HL-60 (cell line): ENCODE results near the gene LRP8.

Experiments used
- DNase-seq, 2 experiments: peaks; one replicate each; pipeline ENCODE4 v3.0.0-alpha.2; 2010 to 2020; ENCODE audit warnings: low read depth in 1 of 2, low spot score in 1 of 2
- H3K27ac ChIP-seq: fragments of 250-450 bp; sonication (Bioruptor Pico); replicated peaks from 2 replicates; pipeline ENCODE4 v1.5.1; 2020; ENCODE audit warnings: mild to moderate bottlenecking, moderate library complexity
- H3K27me3 ChIP-seq: fragments of 250-450 bp; sonication (Bioruptor Pico); 2 replicates; pipeline ENCODE4 v1.5.1; 2021; ENCODE audit warnings: mild to moderate bottlenecking, moderate library complexity; ENCODE audit not compliant: insufficient read depth, poor library complexity, severe bottlenecking
- H3K4me3 ChIP-seq: replicated peaks from 2 replicates; pipeline ENCODE4 v1.5.1; 2011; ENCODE audit warnings: mild to moderate bottlenecking, control low read depth, low read length; ENCODE audit not compliant: insufficient read depth
- GABPA ChIP-seq: IDR thresholded peaks from 2 replicates; pipeline ENCODE4 v1.6.1; 2012; ENCODE audit warnings: low read depth
- POLR2AphosphoS5 ChIP-seq: IDR thresholded peaks from 2 replicates; pipeline ENCODE4 v1.6.1; 2012; ENCODE audit warnings: low read depth
- SPI1 ChIP-seq: IDR thresholded peaks from 2 replicates; pipeline ENCODE4 v1.6.1; 2012; ENCODE audit warnings: low read depth, mild to moderate bottlenecking, borderline replicate concordance
- TF ChIP-seq, protein P1 (sequence below): IDR thresholded peaks from 2 replicates; pipeline ENCODE4 v1.6.1; 2012; ENCODE audit warnings: low read depth; ENCODE audit not compliant: insufficient replicate concordance
- TF ChIP-seq, protein P2 (sequence below): IDR thresholded peaks from one replicate; pipeline ENCODE4 v1.5.1; 2011; ENCODE audit warnings: low read length, control low read depth, inconsistent platforms; ENCODE audit not compliant: insufficient read depth

The LRP8 gene

DNA sequence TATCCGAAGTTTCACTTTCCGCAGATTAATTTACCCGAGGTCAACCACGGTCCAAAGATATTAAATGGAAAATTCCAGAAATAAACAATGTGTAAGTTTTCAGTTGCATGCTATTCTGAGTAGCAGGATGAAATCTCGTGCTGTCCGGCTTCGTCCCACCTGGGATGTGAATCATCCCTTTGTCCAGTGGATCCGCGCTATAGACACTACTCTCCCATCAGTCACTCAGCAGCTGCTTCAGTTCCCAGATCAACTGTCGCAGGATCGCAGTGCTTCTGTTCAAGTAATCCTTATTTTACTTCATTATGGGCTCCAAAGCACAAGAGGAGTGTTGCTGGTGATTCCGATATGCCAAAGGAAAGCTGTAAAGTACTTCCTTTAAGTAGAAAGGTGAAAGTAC lies 8.3 kb upstream of the LRP8 start:
- DNase-seq, result no peak
- Histone ChIP-seq H3K27me3 (no peaks in the 10 kb centered on the region), H3K4me3 (no peak overlapping the region), H3K27ac (no peak overlapping the region)
- TF ChIP-seq, protein P1, sequence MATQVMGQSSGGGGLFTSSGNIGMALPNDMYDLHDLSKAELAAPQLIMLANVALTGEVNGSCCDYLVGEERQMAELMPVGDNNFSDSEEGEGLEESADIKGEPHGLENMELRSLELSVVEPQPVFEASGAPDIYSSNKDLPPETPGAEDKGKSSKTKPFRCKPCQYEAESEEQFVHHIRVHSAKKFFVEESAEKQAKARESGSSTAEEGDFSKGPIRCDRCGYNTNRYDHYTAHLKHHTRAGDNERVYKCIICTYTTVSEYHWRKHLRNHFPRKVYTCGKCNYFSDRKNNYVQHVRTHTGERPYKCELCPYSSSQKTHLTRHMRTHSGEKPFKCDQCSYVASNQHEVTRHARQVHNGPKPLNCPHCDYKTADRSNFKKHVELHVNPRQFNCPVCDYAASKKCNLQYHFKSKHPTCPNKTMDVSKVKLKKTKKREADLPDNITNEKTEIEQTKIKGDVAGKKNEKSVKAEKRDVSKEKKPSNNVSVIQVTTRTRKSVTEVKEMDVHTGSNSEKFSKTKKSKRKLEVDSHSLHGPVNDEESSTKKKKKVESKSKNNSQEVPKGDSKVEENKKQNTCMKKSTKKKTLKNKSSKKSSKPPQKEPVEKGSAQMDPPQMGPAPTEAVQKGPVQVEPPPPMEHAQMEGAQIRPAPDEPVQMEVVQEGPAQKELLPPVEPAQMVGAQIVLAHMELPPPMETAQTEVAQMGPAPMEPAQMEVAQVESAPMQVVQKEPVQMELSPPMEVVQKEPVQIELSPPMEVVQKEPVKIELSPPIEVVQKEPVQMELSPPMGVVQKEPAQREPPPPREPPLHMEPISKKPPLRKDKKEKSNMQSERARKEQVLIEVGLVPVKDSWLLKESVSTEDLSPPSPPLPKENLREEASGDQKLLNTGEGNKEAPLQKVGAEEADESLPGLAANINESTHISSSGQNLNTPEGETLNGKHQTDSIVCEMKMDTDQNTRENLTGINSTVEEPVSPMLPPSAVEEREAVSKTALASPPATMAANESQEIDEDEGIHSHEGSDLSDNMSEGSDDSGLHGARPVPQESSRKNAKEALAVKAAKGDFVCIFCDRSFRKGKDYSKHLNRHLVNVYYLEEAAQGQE, result no peak
- no peak for TF ChIP-seq GABPA
- TF ChIP-seq, protein P2, sequence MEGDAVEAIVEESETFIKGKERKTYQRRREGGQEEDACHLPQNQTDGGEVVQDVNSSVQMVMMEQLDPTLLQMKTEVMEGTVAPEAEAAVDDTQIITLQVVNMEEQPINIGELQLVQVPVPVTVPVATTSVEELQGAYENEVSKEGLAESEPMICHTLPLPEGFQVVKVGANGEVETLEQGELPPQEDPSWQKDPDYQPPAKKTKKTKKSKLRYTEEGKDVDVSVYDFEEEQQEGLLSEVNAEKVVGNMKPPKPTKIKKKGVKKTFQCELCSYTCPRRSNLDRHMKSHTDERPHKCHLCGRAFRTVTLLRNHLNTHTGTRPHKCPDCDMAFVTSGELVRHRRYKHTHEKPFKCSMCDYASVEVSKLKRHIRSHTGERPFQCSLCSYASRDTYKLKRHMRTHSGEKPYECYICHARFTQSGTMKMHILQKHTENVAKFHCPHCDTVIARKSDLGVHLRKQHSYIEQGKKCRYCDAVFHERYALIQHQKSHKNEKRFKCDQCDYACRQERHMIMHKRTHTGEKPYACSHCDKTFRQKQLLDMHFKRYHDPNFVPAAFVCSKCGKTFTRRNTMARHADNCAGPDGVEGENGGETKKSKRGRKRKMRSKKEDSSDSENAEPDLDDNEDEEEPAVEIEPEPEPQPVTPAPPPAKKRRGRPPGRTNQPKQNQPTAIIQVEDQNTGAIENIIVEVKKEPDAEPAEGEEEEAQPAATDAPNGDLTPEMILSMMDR, result no peak

DNA sequence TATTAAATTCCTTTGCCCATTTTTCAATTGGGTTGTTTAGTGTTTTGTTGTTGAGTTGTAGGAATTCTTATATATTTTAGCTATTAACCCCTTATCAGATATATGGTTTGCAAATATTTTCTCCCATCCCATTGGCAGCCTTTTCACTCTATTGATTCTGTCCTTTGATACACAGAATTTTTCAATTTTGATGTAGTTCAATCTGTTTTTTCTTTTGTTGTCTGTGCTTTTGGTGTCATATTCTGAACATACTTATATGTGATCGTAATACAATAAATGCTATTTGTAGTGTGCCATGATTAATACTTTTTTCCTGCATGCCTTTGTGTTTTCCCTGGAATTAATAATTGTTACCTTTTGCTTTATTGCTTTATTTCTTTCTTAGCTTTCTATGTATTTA lies 7.8 kb upstream of the LRP8 start:
- TF ChIP-seq POLR2AphosphoS5 (no peak), SPI1 (no peak), GABPA (no peak)
- TF ChIP-seq, protein P1, result no peak
- TF ChIP-seq, protein P2, result no peak
- Histone ChIP-seq H3K27ac (no peak overlapping the region), H3K4me3 (no peak overlapping the region), H3K27me3 (no peaks in the 10 kb centered on the region)
- no peak for DNase-seq

DNA sequence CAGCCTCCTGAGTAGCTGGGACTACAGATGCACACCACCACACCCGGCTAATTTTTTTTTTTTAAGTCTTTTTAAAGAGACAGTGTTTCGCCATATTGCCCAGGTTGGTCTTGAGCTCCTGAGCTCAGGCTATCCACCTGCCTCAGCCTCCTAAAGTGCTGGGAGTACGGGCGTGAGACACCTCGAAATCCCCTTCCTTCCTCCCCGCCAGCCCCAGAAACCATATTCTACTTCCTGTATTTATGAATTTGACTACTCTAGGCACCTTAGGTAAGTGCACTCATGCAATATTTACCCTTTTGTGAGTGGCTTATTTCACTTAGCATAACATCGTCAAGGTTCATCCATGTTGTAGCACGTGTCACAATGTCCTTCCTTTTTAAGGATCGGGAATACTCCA lies 6.9 kb upstream of the LRP8 start:
- H3K4me3 ChIP-seq, result no peak overlapping the region
- peak; percentile 26; the same call in 1 of the 2 replicates for TF ChIP-seq SPI1
- no peak for TF ChIP-seq POLR2AphosphoS5
- TF ChIP-seq, protein P1, result no peak
- no peak for TF ChIP-seq GABPA
- TF ChIP-seq, protein P2, result no peak
- peak in 1 of 2 experiments; percentile 36 for DNase-seq
- no peaks in the 10 kb centered on the region for H3K27me3 ChIP-seq
- H3K27ac ChIP-seq, result no peak overlapping the region; the same call in 1 of the 2 replicates
